ENCODE data around the gene WWOX.
"Not testable (repeated sequence)": the region's sequence is repeated elsewhere in the genome, so short reads cannot be mapped to it uniquely, and the experiment has no call there.

Gene WWOX

GRCh38 chr16:79201436-79201835 lies 1102.0 kb downstream of the WWOX start:
- H3K36me3 Mint-ChIP-seq (ENCODE audit: low read depth), result no peaks in the 10 kb centered on the region
- no peaks in the 10 kb centered on the region for H3K4me1 Mint-ChIP-seq (ENCODE audit: low read depth)
- H3K4me3 Mint-ChIP-seq, result no peak overlapping the region
- no peaks in the 10 kb centered on the region for H3K9me3 Mint-ChIP-seq
- H3K27me3 Mint-ChIP-seq (ENCODE audit: low read depth), result peaks cover 5% of the 10 kb centered on the region
- H3K27ac Mint-ChIP-seq, result no peak overlapping the region

DNA sequence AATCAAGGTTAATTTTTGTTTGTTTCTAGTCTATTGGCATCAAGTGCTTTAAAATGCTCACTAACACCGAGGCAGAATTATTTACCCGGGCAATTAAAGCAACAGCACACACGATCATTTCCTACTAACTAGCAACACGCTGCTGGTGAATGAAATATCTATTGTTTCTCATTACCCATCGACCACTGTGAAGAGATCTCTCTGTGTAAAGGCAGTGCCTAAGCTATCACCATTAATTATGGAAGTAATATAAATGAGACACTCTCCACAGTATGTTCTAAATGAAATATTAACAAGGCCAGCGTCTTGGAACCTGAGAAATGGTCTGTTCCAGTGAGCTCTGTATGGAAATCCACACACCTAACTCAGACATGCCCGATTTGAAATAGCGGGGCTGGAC lies 1103.5 kb downstream of the WWOX start:
- no peak overlapping the region for H3K27ac Mint-ChIP-seq
- peaks cover 5% of the 10 kb centered on the region for H3K27me3 Mint-ChIP-seq (ENCODE audit: low read depth)
- H3K9me3 Mint-ChIP-seq, result no peaks in the 10 kb centered on the region
- no peak overlapping the region for H3K4me3 Mint-ChIP-seq
- no peaks in the 10 kb centered on the region for H3K36me3 Mint-ChIP-seq (ENCODE audit: low read depth)
- H3K4me1 Mint-ChIP-seq (ENCODE audit: low read depth), result no peaks in the 10 kb centered on the region

GRCh38 chr16:79204486-79204885 lies 1105.0 kb downstream of the WWOX start:
- no peak overlapping the region for H3K4me3 Mint-ChIP-seq

DNA sequence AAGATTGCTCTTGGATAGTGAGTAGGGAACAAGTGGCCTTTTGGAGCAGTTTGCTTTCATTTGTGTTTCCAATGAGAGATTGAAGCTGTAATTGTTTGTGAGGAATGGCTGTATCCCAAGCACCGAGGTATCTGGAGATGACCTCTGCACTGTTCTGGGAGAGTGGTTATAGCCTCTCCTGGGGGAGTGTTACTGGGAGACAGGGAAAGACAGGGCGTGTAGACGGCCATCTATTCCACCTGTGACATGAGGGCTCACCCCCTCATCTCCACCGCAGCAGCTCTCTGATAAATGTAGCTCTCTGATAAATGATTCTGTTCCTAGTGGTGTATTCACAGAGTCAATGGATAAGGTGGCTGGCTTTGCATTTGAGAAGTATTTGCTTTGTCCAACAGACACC lies 1107.4 kb downstream of the WWOX start:
- no peak overlapping the region for H3K4me3 Mint-ChIP-seq
- H3K27me3 Mint-ChIP-seq (ENCODE audit: low read depth), result peaks cover 5% of the 10 kb centered on the region
- no peaks in the 10 kb centered on the region for H3K36me3 Mint-ChIP-seq (ENCODE audit: low read depth)
- H3K27ac Mint-ChIP-seq, result no peak overlapping the region
- no peaks in the 10 kb centered on the region for H3K9me3 Mint-ChIP-seq
- peaks cover 2% of the 10 kb centered on the region for H3K4me1 Mint-ChIP-seq (ENCODE audit: low read depth)

More at GRCh38 chr16:79204486-79204885, 1105.0 kb downstream of the WWOX start:
- H3K27ac Mint-ChIP-seq, result no peak overlapping the region
- H3K27me3 Mint-ChIP-seq (ENCODE audit: low read depth), result peaks cover 5% of the 10 kb centered on the region
- H3K36me3 Mint-ChIP-seq (ENCODE audit: low read depth), result no peaks in the 10 kb centered on the region
- no peaks in the 10 kb centered on the region for H3K9me3 Mint-ChIP-seq
- H3K4me1 Mint-ChIP-seq (ENCODE audit: low read depth), result no peaks in the 10 kb centered on the region

DNA sequence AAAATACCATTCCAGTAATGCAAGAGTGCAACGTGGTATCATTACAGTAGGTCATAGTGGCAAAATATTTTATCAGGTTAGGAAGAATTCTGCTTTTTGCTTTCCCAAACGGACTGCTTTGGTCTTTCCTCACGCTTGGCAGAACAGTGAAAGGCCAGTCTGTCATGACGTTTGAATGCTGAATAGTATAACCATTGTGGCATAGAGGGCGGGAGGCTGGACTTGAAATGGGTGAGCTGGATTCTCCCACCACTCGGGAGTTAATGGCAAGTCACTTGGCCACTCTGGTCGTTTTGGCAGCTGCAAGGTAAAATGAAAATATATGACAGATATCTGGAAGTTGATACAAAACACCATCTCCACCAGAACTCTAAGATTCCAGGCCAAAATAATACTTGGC lies 1109.9 kb downstream of the WWOX start:
- Mint-ChIP-seq H3K36me3 (ENCODE audit: low read depth) (peaks cover 4% of the 10 kb centered on the region), H3K27me3 (ENCODE audit: low read depth) (peaks cover under 1% of the 10 kb centered on the region), H3K9me3 (peaks cover 6% of the 10 kb centered on the region), H3K4me3 (no peak overlapping the region), H3K27ac (no peak overlapping the region), H3K4me1 (ENCODE audit: low read depth) (peaks cover 2% of the 10 kb centered on the region)

GRCh38 chr16:79210607-79211006 lies 1111.2 kb downstream of the WWOX start:
- peaks cover 7% of the 10 kb centered on the region for H3K9me3 Mint-ChIP-seq
- peaks cover 2% of the 10 kb centered on the region for H3K4me1 Mint-ChIP-seq (ENCODE audit: low read depth)
- no peaks in the 10 kb centered on the region for H3K27me3 Mint-ChIP-seq (ENCODE audit: low read depth)
- no peak overlapping the region for H3K4me3 Mint-ChIP-seq
- H3K36me3 Mint-ChIP-seq (ENCODE audit: low read depth), result peaks cover 4% of the 10 kb centered on the region
- no peak overlapping the region for H3K27ac Mint-ChIP-seq

- no peak overlapping the region for H3K27ac Mint-ChIP-seq
- no peak overlapping the region for H3K4me3 Mint-ChIP-seq
- H3K36me3 Mint-ChIP-seq (ENCODE audit: low read depth), result peaks cover 4% of the 10 kb centered on the region
- no peaks in the 10 kb centered on the region for H3K27me3 Mint-ChIP-seq (ENCODE audit: low read depth)
- H3K4me1 Mint-ChIP-seq (ENCODE audit: low read depth), result peaks cover 2% of the 10 kb centered on the region
- H3K9me3 Mint-ChIP-seq, result peaks cover 15% of the 10 kb centered on the region
These were observed 1112.1 kb downstream of the WWOX start for GRCh38 chr16:79211586-79211985.

- Mint-ChIP-seq H3K36me3 (ENCODE audit: low read depth) (peaks cover 4% of the 10 kb centered on the region), H3K9me3 (peaks cover 15% of the 10 kb centered on the region), H3K4me3 (no peak overlapping the region), H3K27ac (no peak overlapping the region), H3K4me1 (ENCODE audit: low read depth) (peaks cover 2% of the 10 kb centered on the region), H3K27me3 (ENCODE audit: low read depth) (no peaks in the 10 kb centered on the region)
These were observed 1112.8 kb downstream of the WWOX start for GRCh38 chr16:79212114-79212791.

- Mint-ChIP-seq H3K27me3 (ENCODE audit: low read depth) (no peaks in the 10 kb centered on the region), H3K36me3 (ENCODE audit: low read depth) (peaks cover 4% of the 10 kb centered on the region), H3K27ac (no peak overlapping the region), H3K9me3 (peaks cover 15% of the 10 kb centered on the region), H3K4me1 (ENCODE audit: low read depth) (peaks cover 9% of the 10 kb centered on the region), H3K4me3 (no peak overlapping the region)
These were observed 1113.8 kb downstream of the WWOX start for GRCh38 chr16:79213214-79213613.

GRCh38 chr16:79215289-79215688 lies 1115.8 kb downstream of the WWOX start:
- peaks cover 13% of the 10 kb centered on the region for H3K4me1 Mint-ChIP-seq (ENCODE audit: low read depth)
- peaks cover 4% of the 10 kb centered on the region for H3K36me3 Mint-ChIP-seq (ENCODE audit: low read depth)
- no peak overlapping the region for H3K4me3 Mint-ChIP-seq
- peaks cover 15% of the 10 kb centered on the region for H3K9me3 Mint-ChIP-seq
- H3K27ac Mint-ChIP-seq, result no peak overlapping the region
- H3K27me3 Mint-ChIP-seq (ENCODE audit: low read depth), result no peaks in the 10 kb centered on the region

DNA sequence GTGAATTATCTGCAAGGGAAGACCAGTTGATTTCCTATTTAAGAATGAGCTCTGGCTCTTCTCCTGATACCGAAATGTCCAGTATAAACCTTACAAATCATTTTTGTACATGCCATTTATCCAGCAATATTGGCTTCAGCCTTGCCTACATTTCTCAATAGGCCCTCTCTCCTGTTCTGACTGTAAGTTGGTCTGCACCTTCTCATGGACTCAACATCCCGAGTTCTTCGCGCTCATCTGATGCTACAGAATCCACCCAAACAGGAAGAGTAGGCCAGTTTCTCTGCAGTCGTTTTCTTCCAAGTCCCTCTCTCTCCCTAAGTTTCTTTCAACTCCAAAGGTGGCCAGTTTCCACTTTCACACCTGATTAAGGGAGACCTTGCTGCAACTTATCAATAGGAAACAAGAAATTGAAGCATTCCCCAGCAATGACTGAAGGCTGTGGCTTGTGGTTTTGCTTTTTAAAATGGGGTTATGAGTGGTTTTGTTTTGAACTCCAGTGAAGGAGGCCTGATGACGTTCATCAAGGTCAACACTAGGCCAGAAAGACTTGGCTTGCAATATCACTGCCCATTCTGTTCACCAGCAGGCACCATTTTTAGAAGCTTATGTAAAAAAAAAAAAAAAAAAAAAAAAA lies 1118.0 kb downstream of the WWOX start:
- Mint-ChIP-seq H3K4me1 (ENCODE audit: low read depth) (peaks cover 11% of the 10 kb centered on the region), H3K9me3 (peaks cover 15% of the 10 kb centered on the region), H3K36me3 (ENCODE audit: low read depth) (peaks cover 4% of the 10 kb centered on the region), H3K27me3 (ENCODE audit: low read depth) (peaks cover 6% of the 10 kb centered on the region), H3K27ac (no peak overlapping the region), H3K4me3 (no peak overlapping the region)

- peaks cover 4% of the 10 kb centered on the region for H3K36me3 Mint-ChIP-seq (ENCODE audit: low read depth)
- no peak overlapping the region for H3K27ac Mint-ChIP-seq
- peaks cover 15% of the 10 kb centered on the region for H3K9me3 Mint-ChIP-seq
- peaks cover 12% of the 10 kb centered on the region for H3K27me3 Mint-ChIP-seq (ENCODE audit: low read depth)
- H3K4me3 Mint-ChIP-seq, result no peak overlapping the region
- peaks cover 11% of the 10 kb centered on the region for H3K4me1 Mint-ChIP-seq (ENCODE audit: low read depth)
These were observed 1118.9 kb downstream of the WWOX start for GRCh38 chr16:79218351-79218750.

- not testable (repeated sequence) for H3K36me3 Mint-ChIP-seq (ENCODE audit: low read depth); H3K9me3 Mint-ChIP-seq; H3K4me1 Mint-ChIP-seq (ENCODE audit: low read depth); H3K27ac Mint-ChIP-seq; H3K4me3 Mint-ChIP-seq
- H3K27me3 Mint-ChIP-seq (ENCODE audit: low read depth), result peaks cover 19% of the 10 kb centered on the region
These were observed 1126.5 kb downstream of the WWOX start for GRCh38 chr16:79225994-79226393.

- Mint-ChIP-seq H3K4me1 (ENCODE audit: low read depth) (no peaks in the 10 kb centered on the region), H3K4me3 (no peak overlapping the region), H3K27ac (no peak overlapping the region)
These were observed 1129.9 kb downstream of the WWOX start for GRCh38 chr16:79229361-79229760.

GRCh38 chr16:79245700-79246099 lies 1146.2 kb downstream of the WWOX start:
- H3K27me3 Mint-ChIP-seq (ENCODE audit: low read depth), result peaks cover 11% of the 10 kb centered on the region
- H3K4me3 Mint-ChIP-seq; H3K36me3 Mint-ChIP-seq (ENCODE audit: low read depth); H3K27ac Mint-ChIP-seq; H3K4me1 Mint-ChIP-seq (ENCODE audit: low read depth); H3K9me3 Mint-ChIP-seq: not testable (repeated sequence)

More at GRCh38 chr16:79229361-79229760, 1129.9 kb downstream of the WWOX start:
- H3K27me3 Mint-ChIP-seq (ENCODE audit: low read depth), result peaks cover 5% of the 10 kb centered on the region
- peaks cover 7% of the 10 kb centered on the region for H3K9me3 Mint-ChIP-seq
- peaks cover 3% of the 10 kb centered on the region for H3K36me3 Mint-ChIP-seq (ENCODE audit: low read depth)
